ENCODE results near the gene SPN. TPM values are rescaled to one million over a fixed set of nuclear protein-coding genes. Genes with fewer than 3 reads are reported as not detected.

SPN gene
- total and polyA plus RNA-seq, 2 of the 4 experiments (the other 2 are of a cell fraction): not detected

GRCh38 chr16:29667755-29668154, 4.7 kb downstream of the SPN start:
- no peak overlapping the region for H3K4me2 ChIP-seq (ENCODE audit: low read depth, low read length)
- ChIA-PET POLR2A (ENCODE audit: unreplicated experiment) (no interaction called here), CTCF (no interaction called here)
- no TSS peak for BruUV-seq (replicated peaks)
- H2BK120ac ChIP-seq (ENCODE audit: low read depth, low read length): no peak overlapping the region
- no peaks in the 10 kb centered on the region; the same call in 1 of the 2 replicates for H3K4me1 ChIP-seq (ENCODE audit: control insufficient read depth, insufficient read depth, low read length)
- no peaks in the 10 kb centered on the region for H4K20me1 ChIP-seq (ENCODE audit: insufficient read depth, low read length)
- WGBS, 2 experiments (ENCODE audit: extremely low coverage in 2 of 2, insufficient read length in 1 of 2): 100% methylated on average over 6 of the region's 12 CpGs; no CpG with 5 or more reads in 1 of the 2 experiments
- no peak overlapping the region for H2AK9ac ChIP-seq (replicated peaks; ENCODE audit: low read depth, low read length, poor library complexity)
- TF ChIP-seq SMC3 (IDR thresholded peaks at IDR 0.05; ENCODE audit: low read depth, low read length) (no peak), MXI1 (IDR thresholded peaks at IDR 0.05; ENCODE audit: borderline replicate concordance, low read depth, low read length) (no peak), MAFK (IDR thresholded peaks at IDR 0.05; ENCODE audit: low read depth, low read length) (no peak), CHD1 (IDR thresholded peaks at IDR 0.05; ENCODE audit: low read depth, low read length) (no peak), RCOR1 (IDR thresholded peaks at IDR 0.05; ENCODE audit: insufficient replicate concordance, low read length) (no peak), ELK1 (IDR thresholded peaks at IDR 0.05; ENCODE audit: borderline replicate concordance, low read depth, low read length) (no peak), CTCF (conservative IDR thresholded peaks at IDR 0.05; ENCODE audit: low read depth, low read length) (no peak), RAD21 (IDR thresholded peaks at IDR 0.05; ENCODE audit: low read length) (no peak), RFX5 (IDR thresholded peaks at IDR 0.05; ENCODE audit: low read depth, low read length) (no peak), POLR2A (IDR thresholded peaks at IDR 0.05; ENCODE audit: low read depth, low read length) (no peak), FOS (IDR thresholded peaks at IDR 0.05; ENCODE audit: low read depth, low read length) (no peak), CEBPB (IDR thresholded peaks at IDR 0.05; ENCODE audit: low read depth, low read length) (no peak), NFE2L2 (IDR thresholded peaks at IDR 0.05; ENCODE audit: low read depth, low read length) (no peak), USF2 (IDR thresholded peaks at IDR 0.05; ENCODE audit: low read depth, low read length) (no peak)
- no peak for DNase-seq
- H2BK15ac ChIP-seq (ENCODE audit: low read depth, low read length): no peak overlapping the region
- no peaks in the 10 kb centered on the region for H3K9me3 ChIP-seq (ENCODE audit: control insufficient read depth, insufficient read depth, low read length)
- no peak overlapping the region for H4K91ac ChIP-seq (ENCODE audit: insufficient read depth, low read depth, low read length)
- no peak overlapping the region for H3K56ac ChIP-seq (ENCODE audit: extremely low read depth, insufficient read depth, low read length)
- no peak overlapping the region for H2BK5ac ChIP-seq (ENCODE audit: low read depth, low read length, poor library complexity, severe bottlenecking)
- H3K79me1 ChIP-seq (ENCODE audit: low read depth in 1 of 2, low read length in 2 of 2): no peaks in the 10 kb centered on the region
- H3K36me3 ChIP-seq (ENCODE audit: control insufficient read depth, insufficient read depth, low read length): no peaks in the 10 kb centered on the region
- no peak overlapping the region for H3K23ac ChIP-seq (ENCODE audit: low read depth, low read length)
- in situ Hi-C loops (cut with MboI; ENCODE audit: low sequenced_read_pairs): no loop called here
- no peak overlapping the region for H3K9ac ChIP-seq (ENCODE audit: low read depth, low read length)
- H3K4ac ChIP-seq (ENCODE audit: low read depth, low read length): no peak overlapping the region
- no peak overlapping the region for H4K8ac ChIP-seq (ENCODE audit: low read depth in 2 of 2, low read length in 2 of 2)
- intact Hi-C loops (cut with micrococcal nuclease): no loop called here
- ATAC-seq (ENCODE audit: low read depth): no peak
- H3K9me1 ChIP-seq (ENCODE audit: insufficient read depth, low read length): peaks cover 2% of the 10 kb centered on the region; the same call in 1 of the 2 replicates
- H2AK5ac ChIP-seq (ENCODE audit: low read depth, low read length): no peak overlapping the region
- H2AFZ ChIP-seq (replicated peaks; ENCODE audit: low read length, poor library complexity): no peak overlapping the region
- no peak overlapping the region for H3K4me3 ChIP-seq (ENCODE audit: insufficient read depth, low read depth, low read length)
- no peak overlapping the region for H3K27ac ChIP-seq (ENCODE audit: insufficient read depth, low read length)
- no peak overlapping the region for H4K5ac ChIP-seq (ENCODE audit: low read depth, low read length)
- no peak overlapping the region for H2BK20ac ChIP-seq (ENCODE audit: low read depth, low read length)
- H3K14ac ChIP-seq (replicated peaks; ENCODE audit: low read depth, low read length): no peak overlapping the region
- peaks cover 12% of the 10 kb centered on the region; the same call in 1 of the 2 replicates for H3K27me3 ChIP-seq (ENCODE audit: control insufficient read depth, insufficient read depth, low read length)
- dilution Hi-C loops (cut with HindIII; ENCODE audit: low sequenced_read_pairs, unreplicated experiment): no loop called here
- no peak overlapping the region for H3K18ac ChIP-seq (ENCODE audit: low read depth, low read length)

Measured in IMR-90 (cell line).